B cell (primary cell): ENCODE results near the gene AFF3.

Experiments
- EZH2 ChIP-seq: IDR thresholded peaks from 2 replicates; pipeline ENCODE4 v1.6.1; 2012; ENCODE audit warnings: borderline replicate concordance, low read depth, mild to moderate bottlenecking, moderate library complexity, low read length; ENCODE audit not compliant: insufficient read depth, poor library complexity, severe bottlenecking
- TF ChIP-seq, protein P1 (sequence below): fragments of 200-600 bp; IDR thresholded peaks from one replicate; pipeline ENCODE4 v1.8.0; 2022; ENCODE audit warnings: antibody characterized with exemption, mild to moderate bottlenecking

DNA sequence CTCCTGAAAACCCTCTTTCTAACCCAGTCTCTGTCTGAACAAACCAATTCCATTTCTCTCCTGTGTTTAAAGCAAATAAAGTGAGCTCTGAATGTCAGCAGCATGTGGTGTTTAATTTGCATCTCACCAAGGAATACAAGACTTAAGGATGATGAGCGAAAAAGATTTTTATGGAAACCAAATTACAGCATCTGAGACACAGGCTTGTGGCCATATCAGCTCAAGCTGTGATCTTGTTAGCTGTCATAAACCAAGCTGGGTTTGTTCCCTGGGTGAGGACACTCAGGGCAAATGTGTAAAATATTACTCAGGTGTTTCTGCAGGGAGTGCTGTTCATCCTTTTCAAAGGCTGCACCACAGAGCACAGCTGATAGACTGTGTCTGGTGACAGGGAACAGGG is 523.2 kb downstream of the AFF3 start:
- TF ChIP-seq EZH2, result no peak
- TF ChIP-seq, protein P1, sequence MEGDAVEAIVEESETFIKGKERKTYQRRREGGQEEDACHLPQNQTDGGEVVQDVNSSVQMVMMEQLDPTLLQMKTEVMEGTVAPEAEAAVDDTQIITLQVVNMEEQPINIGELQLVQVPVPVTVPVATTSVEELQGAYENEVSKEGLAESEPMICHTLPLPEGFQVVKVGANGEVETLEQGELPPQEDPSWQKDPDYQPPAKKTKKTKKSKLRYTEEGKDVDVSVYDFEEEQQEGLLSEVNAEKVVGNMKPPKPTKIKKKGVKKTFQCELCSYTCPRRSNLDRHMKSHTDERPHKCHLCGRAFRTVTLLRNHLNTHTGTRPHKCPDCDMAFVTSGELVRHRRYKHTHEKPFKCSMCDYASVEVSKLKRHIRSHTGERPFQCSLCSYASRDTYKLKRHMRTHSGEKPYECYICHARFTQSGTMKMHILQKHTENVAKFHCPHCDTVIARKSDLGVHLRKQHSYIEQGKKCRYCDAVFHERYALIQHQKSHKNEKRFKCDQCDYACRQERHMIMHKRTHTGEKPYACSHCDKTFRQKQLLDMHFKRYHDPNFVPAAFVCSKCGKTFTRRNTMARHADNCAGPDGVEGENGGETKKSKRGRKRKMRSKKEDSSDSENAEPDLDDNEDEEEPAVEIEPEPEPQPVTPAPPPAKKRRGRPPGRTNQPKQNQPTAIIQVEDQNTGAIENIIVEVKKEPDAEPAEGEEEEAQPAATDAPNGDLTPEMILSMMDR, result no peak
